Activated CD8-positive, alpha-beta T cell treated with anti-CD3 and anti-CD28 coated beads for 36 hours (primary cell): ENCODE results near the gene PRDX3. TPM values are rescaled to one million over a fixed set of nuclear protein-coding genes. Genes with fewer than 3 reads are reported as not detected.
"Not testable (repeated sequence)": the region's sequence is repeated elsewhere in the genome, so short reads cannot be mapped to it uniquely, and the experiment has no call there.

Source experiments
- ATAC-seq: fragments of 200-7000 bp; cut with Tn5 transposase; one replicate; pipeline ENCODE4 v1.10.0; 2021; ENCODE audit warnings: mild to moderate bottlenecking, moderate library complexity
- CTCF ChIA-PET: fragments of 350-600 bp; sonication (Branson Sonifier 250); formaldehyde crosslinking; loops from one replicate; lab custom pipeline; 2021; ENCODE audit warnings: antibody characterized with exemption; lab: Charles Lee
- POLR2A ChIA-PET: fragments of 350-600 bp; sonication (Branson Sonifier 250); formaldehyde crosslinking; loops from one replicate; lab custom pipeline; 2021; ENCODE audit warnings: antibody characterized with exemption; lab: Charles Lee
- DNase-seq: peaks from one replicate; pipeline ENCODE4 v3.0.0-alpha.2; 2020
- H3K27ac Mint-ChIP-seq: one replicate; pipeline ENCODE4 v1.8.0; 2021; ENCODE audit warnings: mild to moderate bottlenecking, mixed read lengths
- H3K27me3 Mint-ChIP-seq: one replicate; pipeline ENCODE4 v1.8.0; 2021; ENCODE audit warnings: mixed read lengths
- H3K36me3 Mint-ChIP-seq: one replicate; pipeline ENCODE4 v1.8.0; 2021; ENCODE audit warnings: low read depth, mixed read lengths
- H3K4me1 Mint-ChIP-seq: one replicate; pipeline ENCODE4 v1.8.0; 2021; ENCODE audit warnings: low read depth, mixed read lengths
- H3K4me3 Mint-ChIP-seq: one replicate; pipeline ENCODE4 v1.8.0; 2021; ENCODE audit warnings: mild to moderate bottlenecking, moderate library complexity, mixed read lengths
- H3K9me3 Mint-ChIP-seq: one replicate; pipeline ENCODE4 v1.8.0; 2021; ENCODE audit warnings: mixed read lengths
- intact Hi-C: fragments of 100-400 bp; cut with micrococcal nuclease; formaldehyde crosslinking; loops from one replicate; pipeline ENCODE4 v1.10.0; 2022
- total RNA-seq, 2 experiments: library from RNA; stranded (reverse); gene quantifications; one replicate each; pipeline ENCODE4 v1.2.3, GENCODE V29; 2021
- TF ChIP-seq, protein P1 (sequence below): fragments of 200-600 bp; IDR thresholded peaks from one replicate; pipeline ENCODE4 v1.8.0; 2022; ENCODE audit warnings: antibody characterized with exemption, mild to moderate bottlenecking

PRDX3 gene
- total RNA-seq, 2 experiments from 2014 or later: 198 to 203 TPM

DNA sequence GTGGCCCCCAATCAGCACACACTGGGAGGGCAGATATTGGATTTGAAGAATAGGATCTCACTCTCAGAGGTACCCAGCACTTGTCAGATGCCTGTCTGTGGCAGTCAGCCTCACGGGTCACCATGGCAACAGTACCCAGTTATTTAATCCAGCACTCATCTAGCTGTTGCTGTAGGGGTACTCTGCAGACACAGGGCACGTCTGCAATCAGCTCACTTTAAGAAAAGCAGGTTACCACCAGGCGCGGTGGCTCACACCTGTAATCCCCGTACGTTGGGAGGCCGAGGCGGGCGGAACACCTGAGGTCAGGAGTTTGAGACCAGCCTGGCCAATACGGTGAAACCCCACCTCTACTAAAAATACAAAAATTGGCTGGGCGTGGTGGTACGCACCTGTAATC lies 25.0 kb downstream of the PRDX3 start:
- CTCF ChIA-PET: interaction anchor here (0.7 to 2.1 kb wide), 2 partner anchors 14 to 46 kb away, joined by 3 to 6 read pairs; no protein-coding TSS in a partner anchor
- Mint-ChIP-seq H3K27ac (no peak overlapping the region), H3K4me3 (no peak overlapping the region), H3K36me3 (peaks cover 55% of the 10 kb centered on the region), H3K27me3 (no peaks in the 10 kb centered on the region), H3K4me1 (no peaks in the 10 kb centered on the region), H3K9me3 (no peaks in the 10 kb centered on the region)
- DNase-seq: no peak
- POLR2A ChIA-PET: interaction anchor here (1.4 to 3.1 kb wide), 3 partner anchors 8 to 14 kb away, joined by 3 to 14 read pairs (median 4); partner anchors contain the start of gene SFXN4
- no peak for ATAC-seq
- TF ChIP-seq, protein P1, sequence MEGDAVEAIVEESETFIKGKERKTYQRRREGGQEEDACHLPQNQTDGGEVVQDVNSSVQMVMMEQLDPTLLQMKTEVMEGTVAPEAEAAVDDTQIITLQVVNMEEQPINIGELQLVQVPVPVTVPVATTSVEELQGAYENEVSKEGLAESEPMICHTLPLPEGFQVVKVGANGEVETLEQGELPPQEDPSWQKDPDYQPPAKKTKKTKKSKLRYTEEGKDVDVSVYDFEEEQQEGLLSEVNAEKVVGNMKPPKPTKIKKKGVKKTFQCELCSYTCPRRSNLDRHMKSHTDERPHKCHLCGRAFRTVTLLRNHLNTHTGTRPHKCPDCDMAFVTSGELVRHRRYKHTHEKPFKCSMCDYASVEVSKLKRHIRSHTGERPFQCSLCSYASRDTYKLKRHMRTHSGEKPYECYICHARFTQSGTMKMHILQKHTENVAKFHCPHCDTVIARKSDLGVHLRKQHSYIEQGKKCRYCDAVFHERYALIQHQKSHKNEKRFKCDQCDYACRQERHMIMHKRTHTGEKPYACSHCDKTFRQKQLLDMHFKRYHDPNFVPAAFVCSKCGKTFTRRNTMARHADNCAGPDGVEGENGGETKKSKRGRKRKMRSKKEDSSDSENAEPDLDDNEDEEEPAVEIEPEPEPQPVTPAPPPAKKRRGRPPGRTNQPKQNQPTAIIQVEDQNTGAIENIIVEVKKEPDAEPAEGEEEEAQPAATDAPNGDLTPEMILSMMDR: no peak
- intact Hi-C loops: no loop called here

DNA sequence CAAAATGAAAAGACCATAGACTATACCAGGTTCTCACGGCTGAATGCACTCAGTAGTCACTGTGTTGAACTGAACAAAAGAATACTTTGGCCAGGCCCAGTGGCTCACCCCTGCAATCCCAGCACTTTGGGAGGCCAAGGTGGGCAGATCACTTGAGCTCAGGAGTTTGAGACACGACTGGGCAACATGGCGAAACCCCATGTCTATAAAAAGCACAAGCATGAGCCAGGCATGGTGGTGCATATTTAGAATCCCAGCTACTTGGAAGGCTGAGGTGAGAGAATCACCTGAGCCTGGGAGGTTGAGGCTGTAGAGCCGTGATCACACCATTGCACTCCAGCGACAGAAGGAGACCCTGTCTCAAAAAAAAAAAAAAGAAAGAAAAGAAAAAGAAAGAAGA lies 25.6 kb downstream of the PRDX3 start:
- Mint-ChIP-seq H3K4me1 (no peaks in the 10 kb centered on the region), H3K9me3 (no peaks in the 10 kb centered on the region), H3K36me3 (peaks cover 54% of the 10 kb centered on the region), H3K4me3 (no peak overlapping the region), H3K27ac (no peak overlapping the region), H3K27me3 (no peaks in the 10 kb centered on the region)
- TF ChIP-seq, protein P1: no peak
- intact Hi-C loops: no loop called here
- DNase-seq (no peak), ATAC-seq (no peak)
- ChIA-PET CTCF (interaction anchor here (0.7 to 2.1 kb wide), 3 partner anchors 7 to 47 kb away, joined by 3 to 6 read pairs (median 3); no protein-coding TSS in a partner anchor), POLR2A (interaction anchor here (0.7 to 3.1 kb wide), 4 partner anchors 8 to 568 kb away, joined by 3 to 14 read pairs (median 4); partner anchors contain the start of gene SFXN4)

DNA sequence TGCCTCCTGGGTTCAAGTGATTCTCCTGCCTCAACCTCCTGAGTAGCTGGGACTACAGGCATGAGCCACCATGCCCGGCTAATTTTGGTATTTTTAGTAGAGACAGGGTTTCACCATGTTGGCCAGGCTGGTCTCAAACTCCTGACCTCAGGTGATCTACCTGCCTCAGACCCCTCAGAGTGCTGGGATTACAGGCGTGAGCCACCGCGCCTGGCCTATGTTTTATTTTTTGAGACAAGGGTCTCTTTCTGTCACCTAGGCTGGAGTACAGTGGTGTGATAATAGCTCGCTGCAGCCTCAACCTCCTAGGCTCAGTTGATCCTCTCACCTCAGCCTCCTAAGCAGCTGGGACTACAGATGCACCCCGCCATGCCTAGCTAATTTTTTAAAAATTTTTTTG lies 27.0 kb downstream of the PRDX3 start:
- H3K27ac Mint-ChIP-seq, intact Hi-C loops: not testable (repeated sequence)
- POLR2A ChIA-PET: interaction anchor here (0.6 to 3.1 kb wide), 2 partner anchors 13 to 20 kb away, joined by 3 to 14 read pairs; partner anchors contain the start of gene SFXN4

DNA sequence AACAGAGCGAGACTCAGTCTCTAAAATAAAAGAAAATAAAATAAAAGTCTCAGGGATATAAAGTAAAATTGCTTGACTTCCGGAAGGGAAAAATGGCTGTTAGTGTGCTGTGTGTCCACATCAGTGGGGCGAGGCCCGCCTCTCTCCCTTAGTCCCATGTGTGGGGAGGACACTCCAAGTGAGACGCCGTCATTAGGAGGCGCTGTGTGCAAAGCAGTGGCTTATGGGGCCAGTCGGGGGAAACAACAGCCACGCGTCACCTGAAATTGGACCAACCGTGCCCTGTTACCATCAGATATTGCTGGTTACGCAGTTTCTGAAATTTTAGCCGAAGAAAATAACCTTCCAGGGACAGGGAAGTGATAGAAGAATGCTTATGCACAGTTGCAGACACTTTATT lies 28.9 kb downstream of the PRDX3 start:
- peaks cover 41% of the 10 kb centered on the region for H3K36me3 Mint-ChIP-seq
- ATAC-seq (no peak), DNase-seq (no peak)
- H3K4me1 Mint-ChIP-seq: no peaks in the 10 kb centered on the region
- intact Hi-C loops: no loop called here
- H3K27ac Mint-ChIP-seq: no peak overlapping the region
- no peaks in the 10 kb centered on the region for H3K9me3 Mint-ChIP-seq
- TF ChIP-seq, protein P1: no peak
- no peaks in the 10 kb centered on the region for H3K27me3 Mint-ChIP-seq
- no peak overlapping the region for H3K4me3 Mint-ChIP-seq
- POLR2A ChIA-PET: interaction anchor here (1.2 kb wide), 1 partner anchor 15 kb away, joined by 4 read pairs; no protein-coding TSS in a partner anchor
- CTCF ChIA-PET: no interaction called here

More for the DNA sequence above, 27.0 kb downstream of the PRDX3 start:
- not testable (repeated sequence) for DNase-seq, H3K4me1 Mint-ChIP-seq, H3K4me3 Mint-ChIP-seq, H3K9me3 Mint-ChIP-seq, H3K27me3 Mint-ChIP-seq, ATAC-seq
- CTCF ChIA-PET: interaction anchor here (2.1 kb wide), 1 partner anchor 12 kb away, joined by 6 read pairs; no protein-coding TSS in a partner anchor
- H3K36me3 Mint-ChIP-seq: peaks cover 49% of the 10 kb centered on the region

DNA sequence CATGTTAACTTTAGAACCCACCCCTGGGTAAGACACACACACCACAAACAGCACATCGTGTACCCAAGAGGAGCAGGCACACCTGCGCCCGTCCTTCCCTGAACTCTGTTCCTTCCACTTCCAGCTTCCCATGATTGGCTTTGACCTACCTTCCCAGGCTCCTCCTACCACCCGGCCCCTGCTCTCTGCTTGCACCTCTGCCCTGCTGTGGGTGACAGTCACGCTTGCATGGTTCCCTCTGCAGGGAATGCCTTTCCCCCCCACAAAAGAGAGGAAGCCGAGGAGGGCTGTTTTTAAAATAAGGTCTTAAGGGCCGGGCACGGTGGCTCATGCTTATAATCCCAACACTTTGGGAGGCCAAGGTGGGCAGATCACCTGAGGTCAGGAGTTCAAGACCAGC lies 29.5 kb downstream of the PRDX3 start:
- no peak overlapping the region for H3K27ac Mint-ChIP-seq
- POLR2A ChIA-PET: interaction anchor here (0.5 to 1.7 kb wide), 3 partner anchors 9 to 15 kb away, joined by 3 to 6 read pairs (median 4); no protein-coding TSS in a partner anchor
- TF ChIP-seq, protein P1: no peak
- ATAC-seq: no peak
- CTCF ChIA-PET: no interaction called here
- H3K4me1 Mint-ChIP-seq: no peaks in the 10 kb centered on the region
- no peaks in the 10 kb centered on the region for H3K27me3 Mint-ChIP-seq
- intact Hi-C loops: no loop called here
- DNase-seq: no peak
- peaks cover 36% of the 10 kb centered on the region for H3K36me3 Mint-ChIP-seq
- H3K4me3 Mint-ChIP-seq: no peak overlapping the region
- H3K9me3 Mint-ChIP-seq: no peaks in the 10 kb centered on the region
